Stimulated activated naive CD8-positive, alpha-beta T cell treated with anti-CD3 and anti-CD28 coated beads, Interleukin-15, Interleukin-2, amounts not matched to agents 100 ng/mL and 50 ng/mL, for 24 hours (primary cell): Measurements from ENCODE around the gene SEMA5A.

Experiments
- H3K27ac Mint-ChIP-seq: one replicate; pipeline ENCODE4 v1.8.0; 2021; ENCODE audit warnings: mild to moderate bottlenecking, mixed read lengths
- H3K27me3 Mint-ChIP-seq: one replicate; pipeline ENCODE4 v1.8.0; 2021; ENCODE audit warnings: mixed read lengths
- H3K36me3 Mint-ChIP-seq: one replicate; pipeline ENCODE4 v1.8.0; 2021; ENCODE audit warnings: low read depth, mixed read lengths
- H3K4me1 Mint-ChIP-seq: one replicate; pipeline ENCODE4 v1.8.0; 2021; ENCODE audit warnings: low read depth, mixed read lengths
- H3K4me3 Mint-ChIP-seq: one replicate; pipeline ENCODE4 v1.8.0; 2021; ENCODE audit warnings: mild to moderate bottlenecking, mixed read lengths
- H3K9me3 Mint-ChIP-seq: one replicate; pipeline ENCODE4 v1.8.0; 2021; ENCODE audit warnings: mixed read lengths

SEMA5A gene

GRCh38 chr5:9265441-9266287 lies 280.2 kb downstream of the SEMA5A start:
- Mint-ChIP-seq H3K9me3 (peaks cover 12% of the 10 kb centered on the region), H3K27ac (no peak overlapping the region), H3K4me3 (no peak overlapping the region), H3K36me3 (no peaks in the 10 kb centered on the region), H3K27me3 (no peaks in the 10 kb centered on the region), H3K4me1 (no peaks in the 10 kb centered on the region)

GRCh38 chr5:9264301-9264700 lies 281.6 kb downstream of the SEMA5A start:
- Mint-ChIP-seq H3K27ac (no peak overlapping the region), H3K4me3 (no peak overlapping the region), H3K4me1 (no peaks in the 10 kb centered on the region), H3K36me3 (no peaks in the 10 kb centered on the region), H3K9me3 (peaks cover 12% of the 10 kb centered on the region), H3K27me3 (no peaks in the 10 kb centered on the region)

- Mint-ChIP-seq H3K27me3 (no peaks in the 10 kb centered on the region), H3K36me3 (no peaks in the 10 kb centered on the region), H3K4me3 (no peak overlapping the region), H3K27ac (no peak overlapping the region), H3K9me3 (peaks cover 12% of the 10 kb centered on the region), H3K4me1 (no peaks in the 10 kb centered on the region)
Observed at GRCh38 chr5:9263656-9264055, 282.2 kb downstream of the SEMA5A start.

GRCh38 chr5:9251379-9251980 lies 294.4 kb downstream of the SEMA5A start:
- Mint-ChIP-seq H3K27ac (no peak overlapping the region), H3K9me3 (peaks cover 8% of the 10 kb centered on the region), H3K4me1 (no peaks in the 10 kb centered on the region), H3K36me3 (no peaks in the 10 kb centered on the region), H3K27me3 (no peaks in the 10 kb centered on the region), H3K4me3 (no peak overlapping the region)

- H3K4me3 Mint-ChIP-seq = no peak overlapping the region
- no peaks in the 10 kb centered on the region for H3K27me3 Mint-ChIP-seq
- peaks cover 4% of the 10 kb centered on the region for H3K9me3 Mint-ChIP-seq
- H3K36me3 Mint-ChIP-seq = no peaks in the 10 kb centered on the region
- H3K4me1 Mint-ChIP-seq = no peaks in the 10 kb centered on the region
- H3K27ac Mint-ChIP-seq = no peak overlapping the region
Observed at GRCh38 chr5:9249231-9249630, 296.6 kb downstream of the SEMA5A start.

- Mint-ChIP-seq H3K4me3 (no peak overlapping the region), H3K27me3 (no peaks in the 10 kb centered on the region)
Observed at GRCh38 chr5:9245071-9245470, 300.8 kb downstream of the SEMA5A start.

GRCh38 chr5:9244417-9244816 lies 301.5 kb downstream of the SEMA5A start:
- Mint-ChIP-seq H3K4me1 (no peaks in the 10 kb centered on the region), H3K9me3 (peaks cover under 1% of the 10 kb centered on the region), H3K36me3 (no peaks in the 10 kb centered on the region), H3K4me3 (no peak overlapping the region), H3K27me3 (no peaks in the 10 kb centered on the region), H3K27ac (no peak overlapping the region)

More at GRCh38 chr5:9245071-9245470, 300.8 kb downstream of the SEMA5A start:
- no peak overlapping the region for H3K27ac Mint-ChIP-seq
- H3K9me3 Mint-ChIP-seq = peaks cover 4% of the 10 kb centered on the region
- H3K36me3 Mint-ChIP-seq = no peaks in the 10 kb centered on the region
- H3K4me1 Mint-ChIP-seq = no peaks in the 10 kb centered on the region

- Mint-ChIP-seq H3K4me1 (no peaks in the 10 kb centered on the region), H3K36me3 (no peaks in the 10 kb centered on the region), H3K27ac (no peak overlapping the region), H3K9me3 (no peaks in the 10 kb centered on the region), H3K4me3 (no peak overlapping the region), H3K27me3 (no peaks in the 10 kb centered on the region)
Observed at GRCh38 chr5:9241479-9242305, 304.2 kb downstream of the SEMA5A start.

- no peaks in the 10 kb centered on the region for H3K27me3 Mint-ChIP-seq
- H3K4me1 Mint-ChIP-seq = no peaks in the 10 kb centered on the region
- no peak overlapping the region for H3K4me3 Mint-ChIP-seq
- H3K36me3 Mint-ChIP-seq = no peaks in the 10 kb centered on the region
- H3K9me3 Mint-ChIP-seq = no peaks in the 10 kb centered on the region
- no peak overlapping the region for H3K27ac Mint-ChIP-seq
Observed at GRCh38 chr5:9240431-9240830, 305.4 kb downstream of the SEMA5A start.

GRCh38 chr5:9239626-9240025 lies 306.2 kb downstream of the SEMA5A start:
- no peaks in the 10 kb centered on the region for H3K9me3 Mint-ChIP-seq
- H3K4me3 Mint-ChIP-seq = no peak overlapping the region
- no peaks in the 10 kb centered on the region for H3K4me1 Mint-ChIP-seq
- no peaks in the 10 kb centered on the region for H3K36me3 Mint-ChIP-seq
- H3K27me3 Mint-ChIP-seq = no peaks in the 10 kb centered on the region
- H3K27ac Mint-ChIP-seq = no peak overlapping the region

- Mint-ChIP-seq H3K27ac (no peak overlapping the region), H3K36me3 (no peaks in the 10 kb centered on the region), H3K27me3 (no peaks in the 10 kb centered on the region), H3K4me1 (no peaks in the 10 kb centered on the region), H3K4me3 (no peak overlapping the region), H3K9me3 (no peaks in the 10 kb centered on the region)
Observed at GRCh38 chr5:9239071-9239470, 306.8 kb downstream of the SEMA5A start.

- no peak overlapping the region for H3K27ac Mint-ChIP-seq
- no peaks in the 10 kb centered on the region for H3K36me3 Mint-ChIP-seq
- no peaks in the 10 kb centered on the region for H3K27me3 Mint-ChIP-seq
- no peaks in the 10 kb centered on the region for H3K4me1 Mint-ChIP-seq
- peaks cover 5% of the 10 kb centered on the region for H3K9me3 Mint-ChIP-seq
- no peak overlapping the region for H3K4me3 Mint-ChIP-seq
Observed at GRCh38 chr5:9233712-9234111, 312.2 kb downstream of the SEMA5A start.

- Mint-ChIP-seq H3K27ac (no peak overlapping the region), H3K36me3 (no peaks in the 10 kb centered on the region), H3K9me3 (peaks cover 5% of the 10 kb centered on the region), H3K27me3 (no peaks in the 10 kb centered on the region), H3K4me3 (no peak overlapping the region), H3K4me1 (no peaks in the 10 kb centered on the region)
Observed at GRCh38 chr5:9233035-9233434, 312.8 kb downstream of the SEMA5A start.

- Mint-ChIP-seq H3K27ac (no peak overlapping the region), H3K9me3 (peaks cover 5% of the 10 kb centered on the region), H3K4me1 (no peaks in the 10 kb centered on the region), H3K36me3 (no peaks in the 10 kb centered on the region), H3K4me3 (no peak overlapping the region), H3K27me3 (no peaks in the 10 kb centered on the region)
Observed at GRCh38 chr5:9231842-9232241, 314.0 kb downstream of the SEMA5A start.

- no peak overlapping the region for H3K27ac Mint-ChIP-seq
- no peaks in the 10 kb centered on the region for H3K4me1 Mint-ChIP-seq
- no peaks in the 10 kb centered on the region for H3K27me3 Mint-ChIP-seq
- peaks cover 5% of the 10 kb centered on the region for H3K9me3 Mint-ChIP-seq
- H3K36me3 Mint-ChIP-seq = no peaks in the 10 kb centered on the region
- no peak overlapping the region for H3K4me3 Mint-ChIP-seq
Observed at GRCh38 chr5:9230355-9230754, 315.5 kb downstream of the SEMA5A start.
